ENCODE measurements around the gene SELENOO. TPM values are rescaled to one million over a fixed set of nuclear protein-coding genes. Genes with fewer than 3 reads are reported as not detected.

SELENOO gene, protein sequence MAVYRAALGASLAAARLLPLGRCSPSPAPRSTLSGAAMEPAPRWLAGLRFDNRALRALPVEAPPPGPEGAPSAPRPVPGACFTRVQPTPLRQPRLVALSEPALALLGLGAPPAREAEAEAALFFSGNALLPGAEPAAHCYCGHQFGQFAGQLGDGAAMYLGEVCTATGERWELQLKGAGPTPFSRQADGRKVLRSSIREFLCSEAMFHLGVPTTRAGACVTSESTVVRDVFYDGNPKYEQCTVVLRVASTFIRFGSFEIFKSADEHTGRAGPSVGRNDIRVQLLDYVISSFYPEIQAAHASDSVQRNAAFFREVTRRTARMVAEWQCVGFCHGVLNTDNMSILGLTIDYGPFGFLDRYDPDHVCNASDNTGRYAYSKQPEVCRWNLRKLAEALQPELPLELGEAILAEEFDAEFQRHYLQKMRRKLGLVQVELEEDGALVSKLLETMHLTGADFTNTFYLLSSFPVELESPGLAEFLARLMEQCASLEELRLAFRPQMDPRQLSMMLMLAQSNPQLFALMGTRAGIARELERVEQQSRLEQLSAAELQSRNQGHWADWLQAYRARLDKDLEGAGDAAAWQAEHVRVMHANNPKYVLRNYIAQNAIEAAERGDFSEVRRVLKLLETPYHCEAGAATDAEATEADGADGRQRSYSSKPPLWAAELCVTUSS
- 20.8 and 22.6 TPM in 2 replicates for total RNA-seq

DNA sequence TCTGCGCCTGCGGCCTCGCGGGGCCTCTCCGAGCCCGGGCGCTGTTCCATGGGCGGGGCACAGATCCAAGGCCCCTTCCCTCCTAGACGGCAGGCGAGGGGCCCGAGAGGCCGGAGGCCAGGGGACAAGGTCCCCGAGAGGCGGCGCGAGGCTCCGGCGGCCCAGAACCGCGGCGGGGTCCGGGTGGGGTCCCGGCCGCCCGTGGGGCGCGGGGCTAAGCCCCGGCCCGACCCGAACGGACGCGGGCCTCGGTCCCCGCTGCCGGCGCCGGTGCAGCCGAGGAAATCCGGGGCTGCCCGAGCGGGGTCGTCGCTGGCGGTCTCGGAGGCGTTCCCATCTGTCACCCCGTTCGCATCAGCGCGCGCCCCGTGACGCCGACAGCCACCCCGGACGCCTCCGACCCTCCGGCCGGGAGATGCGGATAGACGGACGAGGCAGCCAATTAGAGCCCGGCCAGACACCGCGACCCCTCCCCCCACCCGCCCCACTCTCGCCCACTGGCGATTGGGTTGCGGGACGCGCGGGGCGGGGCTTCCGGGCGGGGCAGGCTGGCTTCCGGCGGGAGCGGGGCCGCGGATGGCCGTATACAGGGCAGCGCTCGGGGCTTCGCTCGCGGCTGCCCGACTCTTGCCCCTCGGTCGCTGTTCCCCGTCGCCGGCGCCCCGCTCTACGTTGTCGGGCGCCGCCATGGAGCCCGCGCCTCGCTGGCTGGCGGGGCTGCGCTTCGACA lies at the start of gene SELENOO:
Gene SELENOO (plus strand): TSS at position 551 of the 730 bp plus-strand sequence. CDS start 26 bp downstream, at position 577.

DNA sequence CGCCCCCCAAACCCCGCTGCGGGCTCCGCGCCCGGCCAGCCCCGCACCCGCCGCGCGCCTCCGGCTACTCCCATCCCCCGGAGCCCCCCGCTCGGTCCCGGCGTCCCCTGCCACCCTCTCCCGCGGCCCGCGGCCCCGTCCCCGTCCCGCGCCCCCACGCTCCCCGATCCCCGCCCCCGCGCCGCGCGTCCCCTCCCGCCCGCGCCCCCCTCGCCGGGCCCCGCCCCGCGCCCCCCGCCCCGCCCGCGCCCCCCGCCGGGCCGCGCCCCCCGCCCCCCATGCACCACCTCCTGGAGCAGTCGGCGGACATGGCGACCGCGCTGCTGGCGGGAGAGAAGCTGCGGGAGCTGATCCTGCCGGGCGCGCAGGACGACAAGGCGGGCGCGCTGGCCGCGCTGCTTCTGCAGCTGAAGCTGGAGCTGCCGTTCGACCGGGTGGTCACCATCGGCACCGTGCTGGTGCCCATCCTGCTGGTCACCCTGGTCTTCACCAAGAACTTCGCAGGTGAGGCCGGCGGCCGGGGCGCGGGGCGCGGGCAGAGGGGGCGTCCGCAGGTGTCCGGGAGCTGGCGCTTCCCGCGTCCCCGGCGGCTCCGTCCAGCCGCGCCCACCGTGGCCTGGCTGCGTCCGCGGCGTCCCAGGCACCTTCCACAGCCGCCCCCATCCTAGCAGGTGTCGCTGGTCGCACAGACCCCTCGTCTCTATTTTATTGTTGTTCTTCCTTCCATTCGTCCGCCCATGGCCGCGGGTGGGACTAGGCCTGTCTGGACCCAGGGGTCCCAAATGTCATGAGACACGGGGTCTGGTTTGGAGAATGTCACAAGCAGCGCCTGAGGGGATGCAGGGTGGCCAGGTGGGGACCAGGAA lies 30.1 kb upstream of the SELENOO start, which contains the start of gene PANX2:
Gene PANX2 (plus strand): TSS at position 279 of the 866 bp plus-strand sequence. CDS start 0 bp downstream, at position 279.

DNA sequence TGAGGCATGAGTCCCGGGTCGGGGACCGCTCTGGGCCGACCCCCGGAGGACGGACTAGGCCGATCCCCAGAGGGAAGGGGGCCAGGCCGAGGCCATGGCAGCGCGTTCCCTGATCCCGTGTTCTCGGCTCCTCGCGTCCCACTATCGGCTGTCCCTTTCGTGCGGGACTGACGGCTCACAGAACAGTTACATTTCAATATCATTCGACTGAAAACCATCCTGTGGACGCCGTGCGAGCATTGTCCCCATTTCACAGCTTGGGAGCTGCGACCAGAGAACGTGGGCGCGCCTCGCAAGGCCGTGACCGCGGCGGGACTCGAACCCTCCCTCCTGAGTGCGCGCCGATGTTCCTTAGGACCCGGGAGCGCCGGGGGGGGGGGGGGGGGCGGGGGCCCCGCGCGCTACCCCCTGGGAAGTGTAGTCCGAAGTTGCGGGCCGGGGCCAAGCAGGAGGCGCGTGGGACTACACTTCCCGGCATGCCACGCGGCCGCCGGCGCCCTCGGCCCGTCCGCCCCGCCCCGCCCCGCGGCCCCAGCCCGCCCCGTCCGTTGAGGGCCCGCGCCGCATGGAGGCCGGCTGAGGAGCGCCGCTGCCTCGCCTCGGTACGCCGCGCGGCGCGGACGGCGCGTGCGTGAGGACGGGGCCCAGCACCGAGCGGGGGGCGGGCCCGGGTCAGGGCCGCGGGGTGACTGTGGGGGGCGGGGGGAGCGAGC lies 15.3 kb upstream of the SELENOO start, which contains the start of gene TRABD:
Gene TRABD (plus strand): TSS at position 539 of the 713 bp plus-strand sequence. CDS start 7,148 bp downstream, outside the sequence.

DNA sequence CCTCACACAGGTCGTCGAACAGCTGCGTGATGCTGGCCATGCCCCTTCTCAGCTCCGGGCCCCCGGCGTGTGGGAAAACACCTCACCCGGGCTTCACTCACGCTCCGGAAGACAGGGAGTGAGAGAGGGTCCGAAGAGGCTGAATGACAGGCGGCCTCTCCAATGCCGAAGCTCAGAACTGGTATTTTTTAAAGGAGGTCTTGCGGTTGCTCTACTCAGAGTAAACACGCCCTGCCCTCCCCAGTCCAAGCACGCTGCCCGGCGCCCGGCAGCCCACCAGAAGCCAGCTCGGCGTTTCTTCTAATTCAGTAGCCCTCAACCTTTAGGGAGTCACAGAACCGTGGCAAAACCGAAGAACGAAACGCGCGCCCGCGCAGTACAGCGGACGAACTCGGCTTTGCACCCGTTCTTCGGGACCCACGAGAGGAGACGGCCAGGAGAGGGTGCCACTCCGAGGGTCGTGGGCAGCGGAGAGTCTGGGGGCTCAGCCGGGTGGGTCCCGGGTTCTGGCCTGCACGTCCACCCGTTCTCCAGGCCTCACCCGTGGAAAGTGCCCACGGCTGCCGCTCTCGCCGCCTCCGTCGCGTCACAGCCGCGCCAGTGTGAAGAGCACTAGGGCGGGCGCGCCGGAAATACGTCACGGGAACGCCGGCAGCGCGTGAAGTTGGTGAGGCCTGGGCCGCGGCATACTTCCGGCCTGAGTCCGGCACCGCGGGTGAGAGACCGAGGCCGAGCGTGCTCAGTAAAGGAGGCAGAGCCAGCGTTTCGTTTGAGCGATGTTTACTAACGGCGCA lies 43.8 kb downstream of the SELENOO start, which contains the start of gene TUBGCP6:
Gene TUBGCP6 (minus strand): TSS at position 604 of the 794 bp plus-strand sequence. CDS start 564 bp downstream, at position 40.

DNA sequence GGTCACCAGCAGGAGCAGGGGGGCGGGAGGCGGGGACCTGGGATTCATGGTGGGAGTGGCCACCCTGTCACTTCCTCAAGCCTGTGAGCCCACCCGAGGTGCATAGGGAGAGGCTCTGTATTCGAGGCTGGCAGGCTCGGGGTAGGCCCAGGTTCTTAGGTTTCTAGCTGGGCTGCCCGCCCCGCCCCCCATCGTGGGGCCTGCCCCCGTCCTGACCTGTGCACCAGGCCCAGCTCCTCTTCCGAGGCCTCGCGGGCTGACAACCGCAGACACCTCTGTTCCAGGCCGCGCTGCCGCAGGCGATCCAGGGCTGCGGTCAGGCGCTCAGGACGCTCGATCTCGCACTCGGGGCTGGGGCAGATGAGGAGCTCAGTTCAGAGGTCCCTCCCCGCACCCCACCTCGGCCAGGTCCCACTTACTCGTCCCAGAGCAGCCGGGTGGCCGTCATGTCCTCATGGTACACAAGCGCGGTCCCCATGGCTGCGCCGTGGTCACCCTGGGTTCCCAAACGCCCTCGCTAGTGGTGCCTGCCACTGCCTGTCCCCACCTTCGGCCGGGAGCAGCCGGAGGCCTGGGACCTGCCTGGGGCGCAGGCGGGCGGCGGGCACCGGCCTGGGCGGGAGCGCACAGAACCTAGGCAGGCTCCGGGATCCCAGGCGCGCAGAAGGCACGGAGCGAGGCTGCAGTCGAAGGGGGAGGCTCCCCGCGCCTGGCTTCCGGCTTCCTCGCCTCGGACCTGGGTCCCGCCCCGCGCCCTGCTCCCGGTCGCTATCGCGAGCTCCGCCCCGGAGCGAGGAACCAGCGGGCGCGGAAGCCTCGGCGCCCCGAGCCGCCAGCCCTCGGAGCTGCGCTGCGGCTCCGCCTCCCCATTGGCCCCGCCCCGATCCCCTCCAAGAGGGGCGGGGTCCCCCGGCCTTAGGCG lies 50.0 kb downstream of the SELENOO start, which contains the start of gene HDAC10:
Gene HDAC10 (minus strand): TSS at position 711 of the 922 bp plus-strand sequence. CDS start 233 bp downstream, at position 478.

DNA sequence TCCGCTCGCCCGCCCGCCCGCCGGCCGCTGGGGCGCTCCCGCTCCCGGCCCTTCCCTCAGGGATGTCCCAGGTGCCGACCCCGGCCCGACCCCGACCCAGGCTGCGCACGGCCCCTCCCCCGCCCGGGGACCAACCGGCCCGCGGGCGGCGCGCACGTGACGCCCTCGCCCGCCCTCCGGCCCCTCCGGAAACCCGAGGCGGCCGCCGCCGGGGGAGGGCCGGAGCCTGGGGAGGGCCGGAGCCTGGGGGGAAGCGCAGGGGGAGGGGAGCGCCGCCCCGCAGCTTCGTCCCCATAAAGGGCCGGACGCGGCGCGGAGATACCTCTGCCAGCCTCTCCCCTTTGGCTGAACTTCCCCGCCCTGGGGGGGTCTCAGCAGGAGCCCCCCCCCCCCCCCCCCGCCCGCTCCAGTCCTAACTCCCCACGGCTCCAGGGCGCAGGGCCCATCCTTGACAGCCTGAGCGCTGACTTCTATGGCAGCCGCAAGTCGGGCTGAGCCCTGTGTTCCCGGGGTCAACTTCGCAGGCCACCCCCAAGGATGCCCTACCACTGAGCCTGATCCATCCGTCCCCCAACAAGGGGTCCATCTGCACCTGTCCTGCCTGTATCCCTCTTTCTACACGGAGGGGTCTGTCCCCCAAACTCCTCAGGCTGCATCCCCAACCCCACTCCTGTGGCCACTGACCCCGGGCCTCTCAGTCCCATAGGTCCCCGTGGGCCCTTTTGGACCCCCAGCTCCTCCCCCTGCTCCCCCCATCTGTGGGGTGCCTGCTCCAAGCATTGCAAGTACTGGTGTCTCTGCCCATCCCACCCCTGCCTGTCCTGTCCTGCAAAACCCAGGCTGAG lies 61.0 kb downstream of the SELENOO start, which contains the start of gene MAPK12:
Gene MAPK12 (minus strand): TSS at position 69 of the 845 bp plus-strand sequence. CDS start 174 bp downstream, outside the sequence.

Other genes with a start within 250 kb of the SELENOO start
- gene PIM3, start 240.2 kb upstream of the SELENOO start, total RNA-seq, result 53.3 and 63.8 TPM in 2 replicates
- gene IL17REL, start 188.2 kb upstream of the SELENOO start, total RNA-seq, result not detected in 2 replicates
- gene TTLL8, start 142.7 kb upstream of the SELENOO start, total RNA-seq, result not detected in 2 replicates
- 0.07 TPM in 1 of 2 replicates, not detected in the other for gene MLC1, start 115.6 kb upstream of the SELENOO start, total RNA-seq
- gene MOV10L1, start 111.0 kb upstream of the SELENOO start, total RNA-seq, result under 0.01 and 0.85 TPM in 2 replicates
- gene PANX2, start 30.3 kb upstream of the SELENOO start, total RNA-seq, result 0.68 and 1.4 TPM in 2 replicates
- 40.7 and 52.0 TPM in 2 replicates for gene TRABD, start 15.1 kb upstream of the SELENOO start, total RNA-seq
- gene TUBGCP6, start 44.0 kb downstream of the SELENOO start, total RNA-seq, result 15.0 and 29.8 TPM in 2 replicates
- 9.2 and 23.9 TPM in 2 replicates for gene HDAC10, start 50.3 kb downstream of the SELENOO start, total RNA-seq
- 9.2 and 18.4 TPM in 2 replicates for gene MAPK12, start 60.7 kb downstream of the SELENOO start, total RNA-seq
- gene MAPK11, start 69.4 kb downstream of the SELENOO start, total RNA-seq, result 2.7 and 9.5 TPM in 2 replicates
- 96.0 and 396 TPM in 2 replicates for gene PLXNB2, start 106.6 kb downstream of the SELENOO start, total RNA-seq
- 0.68 and 2.3 TPM in 2 replicates for gene DENND6B, start 126.0 kb downstream of the SELENOO start, total RNA-seq
- gene PPP6R2, start 142.3 kb downstream of the SELENOO start, total RNA-seq, result 43.1 and 67.0 TPM in 2 replicates